ENCODE results near the gene PCSK4.
A peak's percentile ranks its signal among the peaks of the same experiment; 100 is the strongest.

PCSK4 gene

DNA sequence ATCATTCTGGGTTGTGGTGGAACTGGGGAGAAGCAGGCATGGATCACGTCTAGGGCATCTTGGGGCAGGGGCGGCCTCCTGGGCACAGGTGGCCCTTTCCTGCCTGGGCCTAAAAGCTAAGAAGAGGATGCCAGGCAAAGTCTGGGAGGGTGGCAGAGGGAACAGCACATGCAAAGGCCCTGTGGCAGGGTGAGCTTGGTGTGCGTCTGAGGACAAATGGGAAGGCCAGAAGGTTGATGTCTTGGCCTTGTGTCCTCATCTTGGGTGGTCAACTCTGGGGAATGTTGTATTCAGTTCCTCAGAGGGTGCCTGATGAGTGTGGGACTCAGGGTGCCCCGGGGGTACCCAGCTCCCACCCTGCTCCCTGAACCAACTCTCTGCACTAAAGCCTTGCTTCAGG is 28.3 kb upstream of the PCSK4 start:
- TF ChIP-seq, protein P1, sequence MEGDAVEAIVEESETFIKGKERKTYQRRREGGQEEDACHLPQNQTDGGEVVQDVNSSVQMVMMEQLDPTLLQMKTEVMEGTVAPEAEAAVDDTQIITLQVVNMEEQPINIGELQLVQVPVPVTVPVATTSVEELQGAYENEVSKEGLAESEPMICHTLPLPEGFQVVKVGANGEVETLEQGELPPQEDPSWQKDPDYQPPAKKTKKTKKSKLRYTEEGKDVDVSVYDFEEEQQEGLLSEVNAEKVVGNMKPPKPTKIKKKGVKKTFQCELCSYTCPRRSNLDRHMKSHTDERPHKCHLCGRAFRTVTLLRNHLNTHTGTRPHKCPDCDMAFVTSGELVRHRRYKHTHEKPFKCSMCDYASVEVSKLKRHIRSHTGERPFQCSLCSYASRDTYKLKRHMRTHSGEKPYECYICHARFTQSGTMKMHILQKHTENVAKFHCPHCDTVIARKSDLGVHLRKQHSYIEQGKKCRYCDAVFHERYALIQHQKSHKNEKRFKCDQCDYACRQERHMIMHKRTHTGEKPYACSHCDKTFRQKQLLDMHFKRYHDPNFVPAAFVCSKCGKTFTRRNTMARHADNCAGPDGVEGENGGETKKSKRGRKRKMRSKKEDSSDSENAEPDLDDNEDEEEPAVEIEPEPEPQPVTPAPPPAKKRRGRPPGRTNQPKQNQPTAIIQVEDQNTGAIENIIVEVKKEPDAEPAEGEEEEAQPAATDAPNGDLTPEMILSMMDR (IDR thresholded peaks at IDR 0.05): no peak
- TF ChIP-seq ZFX (IDR thresholded peaks at IDR 0.05; ENCODE audit: borderline replicate concordance): no peak
- H3K27ac ChIP-seq: no peak overlapping the region

- H3K27ac ChIP-seq: no peak overlapping the region
- TF ChIP-seq, protein P1 (IDR thresholded peaks at IDR 0.05): no peak
- no peak for TF ChIP-seq ZFX (IDR thresholded peaks at IDR 0.05; ENCODE audit: borderline replicate concordance)
Observed at GRCh38 chr19:1516395-1516753, 26.2 kb upstream of the PCSK4 start.

DNA sequence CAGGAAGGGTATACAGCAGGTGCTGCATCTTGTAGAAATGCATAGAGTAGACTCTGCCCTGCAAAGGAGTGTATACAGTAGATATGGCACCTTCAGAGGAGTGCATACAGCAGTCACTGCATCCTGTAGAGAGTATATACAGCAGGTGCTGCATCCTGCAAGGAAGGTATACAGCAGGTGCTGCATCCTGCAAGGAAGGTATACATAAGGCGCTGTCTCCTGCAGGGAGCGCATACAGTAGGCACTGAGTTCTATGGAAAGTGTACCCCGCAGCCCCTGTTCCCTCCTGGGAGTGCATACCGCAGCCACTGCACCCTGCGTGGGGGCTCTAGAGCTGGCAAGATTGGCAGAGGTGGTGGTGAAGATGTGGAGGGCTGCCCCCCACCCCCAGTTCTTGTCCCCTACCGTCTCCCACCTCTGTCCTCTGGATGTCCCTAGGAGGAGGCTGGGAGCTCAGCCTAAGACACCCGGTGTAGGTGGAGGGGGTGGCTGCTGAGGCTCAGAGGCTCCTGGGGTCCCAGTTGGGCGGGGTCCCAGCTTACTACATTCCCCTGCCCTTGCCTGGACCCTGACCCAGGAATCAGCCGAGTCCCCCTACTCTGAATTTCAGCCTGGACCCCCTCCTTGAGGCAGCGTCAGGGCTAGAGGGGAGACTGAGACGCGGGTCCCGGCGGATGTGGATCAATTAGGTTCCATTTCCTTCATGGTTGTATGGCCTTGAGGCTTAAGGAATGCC is 25.0 kb upstream of the PCSK4 start:
- no peak for TF ChIP-seq ZFX (IDR thresholded peaks at IDR 0.05; ENCODE audit: borderline replicate concordance)
- TF ChIP-seq, protein P1 (IDR thresholded peaks at IDR 0.05): no peak
- H3K27ac ChIP-seq: no peak overlapping the region

- H3K27ac ChIP-seq: no peak overlapping the region
- TF ChIP-seq, protein P1 (IDR thresholded peaks at IDR 0.05): no peak
- no peak for TF ChIP-seq ZFX (IDR thresholded peaks at IDR 0.05; ENCODE audit: borderline replicate concordance)
Observed at GRCh38 chr19:1514295-1514661, 24.1 kb upstream of the PCSK4 start.

DNA sequence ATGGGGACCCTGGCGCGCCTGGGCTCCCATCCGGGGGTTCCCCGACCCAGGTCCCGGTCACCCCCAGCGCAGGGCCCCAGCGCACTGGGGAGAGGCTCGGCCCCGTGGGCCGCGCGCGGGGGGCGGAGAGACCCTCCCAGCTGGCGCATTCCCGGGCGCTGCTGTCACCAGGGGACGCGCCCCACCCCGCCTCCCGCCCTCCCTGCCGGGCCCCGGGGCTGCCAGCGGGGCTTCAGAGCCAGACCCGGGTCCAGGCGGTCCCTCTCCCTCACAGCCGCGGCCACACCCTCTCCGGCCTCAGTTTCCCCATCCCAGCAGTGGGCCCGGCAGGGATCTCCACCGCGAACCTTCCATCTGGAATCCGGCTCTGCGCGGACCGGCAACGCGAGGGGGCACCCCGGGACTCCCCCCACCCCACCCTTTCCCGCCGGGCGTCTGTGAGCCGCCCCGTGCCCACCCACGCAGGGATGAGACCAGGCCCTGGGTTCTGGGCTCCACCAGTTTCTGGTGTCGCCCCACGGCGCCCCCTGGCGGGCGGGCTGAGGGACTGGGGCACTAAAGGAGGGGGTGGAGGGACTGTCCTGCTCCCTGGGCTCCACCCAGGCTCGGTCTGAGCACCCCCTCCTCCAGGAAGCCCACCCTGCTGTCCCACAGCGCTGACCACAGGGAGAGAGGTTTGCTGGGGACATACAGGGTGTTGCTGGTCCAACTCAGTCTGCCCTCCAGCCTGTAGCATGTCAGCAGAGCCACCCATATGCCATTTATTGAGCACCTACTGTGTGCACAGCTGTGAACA is 23.5 kb upstream of the PCSK4 start:
- H3K27ac ChIP-seq: no peak overlapping the region
- no peak for TF ChIP-seq ZFX (IDR thresholded peaks at IDR 0.05; ENCODE audit: borderline replicate concordance)
- TF ChIP-seq, protein P1 (IDR thresholded peaks at IDR 0.05): peak; percentile 75

DNA sequence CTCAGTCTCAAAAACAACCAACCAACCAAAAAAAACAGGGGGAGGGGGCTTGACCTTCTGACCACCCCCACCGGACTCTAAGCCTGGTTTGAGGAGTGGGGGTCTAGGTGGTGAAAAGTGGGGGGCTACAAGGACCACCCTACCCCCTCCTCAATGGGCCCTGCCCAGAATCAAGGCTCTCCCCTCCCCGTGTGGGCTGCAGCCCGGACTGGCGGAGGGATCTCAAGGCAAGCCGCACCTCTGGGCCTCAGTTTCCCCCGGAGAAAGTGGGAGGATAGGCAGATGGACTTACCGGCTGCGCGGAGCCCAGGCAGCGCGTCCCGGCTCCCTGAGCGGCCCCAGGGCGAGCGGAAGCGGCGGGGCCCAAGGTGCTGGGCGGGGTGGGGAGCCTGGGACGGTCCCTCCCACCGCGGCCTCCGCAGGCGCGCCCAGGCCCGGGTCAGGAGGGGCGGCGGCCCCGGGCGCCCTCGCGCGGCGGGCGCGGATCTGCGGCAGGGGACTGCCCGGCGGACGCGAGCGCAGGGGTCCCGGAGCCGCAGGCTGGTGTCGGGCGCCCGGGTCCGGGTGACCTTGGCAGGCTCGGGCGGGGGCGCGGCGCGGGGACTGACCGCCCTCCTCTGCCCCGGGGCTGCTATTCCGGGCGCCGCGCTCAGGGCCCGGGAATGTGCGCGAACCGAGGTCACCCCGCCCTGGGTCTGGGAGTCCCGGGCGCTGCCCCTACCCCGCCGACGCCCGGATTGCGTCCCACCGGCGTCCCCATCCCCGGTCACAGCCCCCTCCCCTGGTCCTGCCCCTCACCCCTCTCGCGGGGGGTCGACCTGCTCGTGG is 22.7 kb upstream of the PCSK4 start, which contains the start of gene ADAMTSL5:
Gene ADAMTSL5 (minus strand): TSS at position 349 of the 828 bp plus-strand sequence. CDS start 2,076 bp downstream, outside the sequence.
- H3K27ac ChIP-seq: no peak within 1 kb of the TSS
- no peak for TF ChIP-seq ZFX (IDR thresholded peaks at IDR 0.05; ENCODE audit: borderline replicate concordance)
- TF ChIP-seq, protein P1 (IDR thresholded peaks at IDR 0.05): peak; percentile 66

All from 22Rv1 (cell line).